DND-41 (cell line): ENCODE results near the gene TMEM214.

Experiments used
- ATAC-seq: fragments of 200-7000 bp; cut with Tn5 transposase; 3 replicates; pipeline ENCODE4 v1.9.1; 2021; ENCODE audit warnings: low read depth; ENCODE audit not compliant: insufficient read depth
- DNase-seq: peaks from one replicate; pipeline ENCODE4 v3.0.0-alpha.2; 2020
- H2AFZ ChIP-seq: 2 replicates; pipeline ENCODE4 v1.6.0; 2012; ENCODE audit warnings: low read depth, low read length
- H3K27ac ChIP-seq: 2 replicates; pipeline ENCODE4 v1.5.1; 2012; ENCODE audit warnings: low read length, inconsistent platforms
- H3K27me3 ChIP-seq: fragments of 200-600 bp; sonication (generic); 2 replicates; pipeline ENCODE4 v1.6.0; 2012; ENCODE audit warnings: low read length, mild to moderate bottlenecking, inconsistent platforms; ENCODE audit not compliant: insufficient read depth, poor library complexity
- H3K36me3 ChIP-seq: 2 replicates; pipeline ENCODE4 v1.5.1; 2012; ENCODE audit warnings: low read length, inconsistent platforms; ENCODE audit not compliant: insufficient read depth
- H3K4me1 ChIP-seq: 2 replicates; pipeline ENCODE4 v1.5.1; 2012; ENCODE audit warnings: mild to moderate bottlenecking, low read length; ENCODE audit not compliant: insufficient read depth
- H3K4me2 ChIP-seq: 2 replicates; pipeline ENCODE4 v1.6.0; 2012; ENCODE audit warnings: mild to moderate bottlenecking, moderate library complexity, low read length, inconsistent platforms; ENCODE audit not compliant: insufficient read depth
- H3K4me3 ChIP-seq, 2 experiments: fragments of 200-600 bp in 1 of 2; shearing (Covaris generic) in 1 of 2; 2 replicates each; pipeline ENCODE4 v1.5.1; 2012 to 2016; ENCODE audit warnings: inconsistent platforms in 2 of 2, low read length in 2 of 2, mild to moderate bottlenecking in 2 of 2, low read depth in 1 of 2, moderate library complexity in 1 of 2
- H3K79me2 ChIP-seq: 2 replicates; pipeline ENCODE4 v1.6.0; 2012; ENCODE audit warnings: low read length, inconsistent platforms; ENCODE audit not compliant: insufficient read depth
- H3K9ac ChIP-seq: 2 replicates; pipeline ENCODE4 v1.6.0; 2012; ENCODE audit warnings: low read depth, mild to moderate bottlenecking, inconsistent platforms, low read length, moderate library complexity
- H3K9me3 ChIP-seq: 2 replicates; pipeline ENCODE4 v1.5.1; 2012; ENCODE audit warnings: low read length, moderate library complexity, mild to moderate bottlenecking, inconsistent platforms; ENCODE audit not compliant: insufficient read depth, severe bottlenecking
- H4K20me1 ChIP-seq: 2 replicates; pipeline ENCODE4 v1.6.0; 2012; ENCODE audit warnings: low read length; ENCODE audit not compliant: insufficient read depth
- EZH2 ChIP-seq: IDR thresholded peaks from 3 replicates; pipeline ENCODE4 v1.6.1; 2012; ENCODE audit warnings: borderline replicate concordance, low read depth, mild to moderate bottlenecking, moderate library complexity, low read length, inconsistent platforms; ENCODE audit not compliant: severe bottlenecking
- TF ChIP-seq, protein P1 (sequence below): IDR thresholded peaks from 2 replicates; pipeline ENCODE4 v1.5.1; 2012; ENCODE audit warnings: borderline replicate concordance, low read length, moderate library complexity, mild to moderate bottlenecking; ENCODE audit not compliant: poor library complexity, severe bottlenecking; ENCODE audit errors: extremely low read depth

Gene TMEM214

DNA sequence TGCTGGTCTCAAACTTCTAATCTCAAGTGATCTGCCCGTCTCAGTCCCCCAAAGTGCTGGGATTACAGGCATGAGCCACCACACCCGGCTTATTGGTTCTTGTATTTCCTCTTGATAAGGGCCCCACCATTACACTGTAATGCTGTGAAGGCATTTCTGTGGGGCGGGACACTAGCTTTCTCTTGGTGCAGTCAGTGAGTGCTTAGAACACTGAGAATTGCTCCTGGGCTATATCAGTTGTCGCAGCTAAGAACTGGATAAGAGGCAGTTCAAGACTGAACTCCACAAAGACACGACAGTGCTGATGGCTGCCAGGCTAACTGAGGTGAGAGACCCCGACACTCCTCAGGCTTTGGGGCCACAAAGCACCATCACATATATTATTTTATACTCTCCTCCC is 55.9 kb downstream of the TMEM214 start:
- Histone ChIP-seq H3K27me3 (no peaks in the 10 kb centered on the region), H3K4me1 (peaks cover 47% of the 10 kb centered on the region), H3K4me3 (no peak overlapping the region), H2AFZ (no peak overlapping the region), H3K27ac (no peak overlapping the region), H4K20me1 (no peaks in the 10 kb centered on the region), H3K79me2 (peaks cover 10% of the 10 kb centered on the region), H3K9me3 (no peaks in the 10 kb centered on the region), H3K36me3 (no peaks in the 10 kb centered on the region), H3K4me2 (peak overlapping the region; percentile 33; the same call in 1 of the 2 replicates), H3K9ac (no peak overlapping the region)
- DNase-seq, result no peak
- ATAC-seq, result no peak
- no peak for TF ChIP-seq EZH2
- TF ChIP-seq, protein P1, sequence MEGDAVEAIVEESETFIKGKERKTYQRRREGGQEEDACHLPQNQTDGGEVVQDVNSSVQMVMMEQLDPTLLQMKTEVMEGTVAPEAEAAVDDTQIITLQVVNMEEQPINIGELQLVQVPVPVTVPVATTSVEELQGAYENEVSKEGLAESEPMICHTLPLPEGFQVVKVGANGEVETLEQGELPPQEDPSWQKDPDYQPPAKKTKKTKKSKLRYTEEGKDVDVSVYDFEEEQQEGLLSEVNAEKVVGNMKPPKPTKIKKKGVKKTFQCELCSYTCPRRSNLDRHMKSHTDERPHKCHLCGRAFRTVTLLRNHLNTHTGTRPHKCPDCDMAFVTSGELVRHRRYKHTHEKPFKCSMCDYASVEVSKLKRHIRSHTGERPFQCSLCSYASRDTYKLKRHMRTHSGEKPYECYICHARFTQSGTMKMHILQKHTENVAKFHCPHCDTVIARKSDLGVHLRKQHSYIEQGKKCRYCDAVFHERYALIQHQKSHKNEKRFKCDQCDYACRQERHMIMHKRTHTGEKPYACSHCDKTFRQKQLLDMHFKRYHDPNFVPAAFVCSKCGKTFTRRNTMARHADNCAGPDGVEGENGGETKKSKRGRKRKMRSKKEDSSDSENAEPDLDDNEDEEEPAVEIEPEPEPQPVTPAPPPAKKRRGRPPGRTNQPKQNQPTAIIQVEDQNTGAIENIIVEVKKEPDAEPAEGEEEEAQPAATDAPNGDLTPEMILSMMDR, result no peak

DNA sequence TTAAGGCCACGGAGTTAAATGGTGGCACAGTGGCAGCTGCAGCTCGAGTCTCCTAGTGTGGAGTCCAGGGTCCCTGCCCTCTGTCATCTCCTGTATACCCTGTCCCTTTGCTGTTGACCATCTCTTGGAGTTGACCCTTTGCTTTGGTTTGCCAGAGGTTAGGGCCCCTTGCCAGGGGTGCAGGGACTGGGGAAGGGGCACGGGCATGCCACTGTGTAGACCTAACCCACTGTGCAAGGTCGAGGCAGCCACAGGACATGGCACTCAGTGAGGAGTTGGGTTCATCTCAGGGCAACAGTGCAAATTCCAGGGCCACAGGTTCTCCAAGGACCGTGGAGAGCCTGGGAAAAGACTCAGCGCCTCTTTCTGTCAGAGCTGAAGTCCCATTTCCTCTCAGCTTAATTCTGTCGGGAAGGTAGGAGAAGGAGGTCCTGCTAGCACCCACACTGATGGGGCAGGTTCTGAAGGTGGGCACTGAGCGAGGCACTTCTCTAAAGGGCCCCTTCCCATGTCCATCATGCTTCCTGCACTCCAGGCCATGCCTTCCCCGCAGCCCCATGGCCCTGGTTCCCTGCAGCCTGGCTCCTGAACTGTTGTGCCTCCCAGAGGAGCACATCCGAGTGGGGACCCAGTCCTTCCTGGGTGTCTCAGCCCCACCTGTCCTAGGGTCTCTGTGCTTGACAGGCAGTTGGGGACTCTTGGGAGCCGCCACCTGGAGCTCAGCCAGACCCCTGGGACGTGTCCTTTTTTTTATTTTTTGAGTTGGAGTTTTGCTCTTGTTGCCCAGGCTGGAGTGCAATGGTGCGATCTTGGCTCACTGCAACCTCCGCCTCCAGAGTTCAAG is 56.6 kb downstream of the TMEM214 start:
- Histone ChIP-seq H3K4me2 (peak overlapping the region; percentile 33; the same call in 1 of the 2 replicates), H3K4me1 (peaks cover 47% of the 10 kb centered on the region), H4K20me1 (no peaks in the 10 kb centered on the region), H3K9ac (no peak overlapping the region), H3K27me3 (no peaks in the 10 kb centered on the region), H3K36me3 (no peaks in the 10 kb centered on the region), H2AFZ (no peak overlapping the region), H3K79me2 (peaks cover 10% of the 10 kb centered on the region), H3K27ac (no peak overlapping the region), H3K9me3 (no peaks in the 10 kb centered on the region), H3K4me3 (no peak overlapping the region)
- no peak for ATAC-seq
- TF ChIP-seq, protein P1, result no peak
- TF ChIP-seq EZH2, result no peak
- DNase-seq, result no peak
